Left lung (tissue), 14 donors: Measurements from ENCODE around the gene AMN. TPM values are rescaled to one million over a fixed set of nuclear protein-coding genes. Genes with fewer than 3 reads are reported as not detected.
"Not testable (repeated sequence)": the region's sequence is repeated elsewhere in the genome, so short reads cannot be mapped to it uniquely, and the experiment has no call there.

Source experiments
- ATAC-seq: fragments of 200-7000 bp; cut with Tn5 transposase; one replicate; pipeline ENCODE4 v1.9.1; 2020; ENCODE audit warnings: moderate library complexity
- DNase-seq, 4 donors: peaks; one replicate each; pipeline ENCODE4 v3.0.0-alpha.2; 2013 to 2020
- H3K27ac ChIP-seq, 2 donors: fragments of 200-600 bp; sonication (generic) in 1 of 2; one replicate each; pipeline versions ENCODE4 v1.5.0 to v1.8.0; 2020 to 2021
- H3K27me3 ChIP-seq, 2 donors: fragments of 200-600 bp; sonication (generic) in 1 of 2; one replicate each; pipeline versions ENCODE4 v1.5.0 to v1.8.0; 2020 to 2021
- H3K36me3 ChIP-seq, 2 donors: fragments of 200-600 bp; sonication (generic) in 1 of 2; one replicate each; pipeline versions ENCODE4 v1.5.0 to v1.8.0; 2020 to 2021
- H3K4me1 ChIP-seq, 2 donors: fragments of 200-600 bp; one replicate each; pipeline ENCODE4 v1.8.0; 2021
- H3K4me3 ChIP-seq, 2 donors: fragments of 200-600 bp; sonication (generic) in 1 of 2; one replicate each; pipeline versions ENCODE4 v1.5.0 to v1.8.0; 2020 to 2021; ENCODE audit warnings: mild to moderate bottlenecking in 1 of 2
- H3K9me3 ChIP-seq, 2 donors: fragments of 200-600 bp; sonication (generic) in 1 of 2; one replicate each; pipeline versions ENCODE4 v1.5.0 to v1.8.0; 2020 to 2021
- intact Hi-C, 2 donors: fragments of 100-400 bp; cut with DNase I; formaldehyde crosslinking; loops; one replicate each; pipeline versions ENCODE4 v1.11.2 to v1.14.2; 2022
- long read RNA-seq, 12 donors: library from polyadenylated mRNA in 2 of 12; unstranded in 2 of 12; transcript quantifications; one replicate each; pipeline ENCODE4 v2.0.0 and lab custom pipeline, GENCODE V29; 2019 to 2026
- polyA plus RNA-seq, 6 donors: library from polyadenylated mRNA; unstranded; fragments of 120-200 nt; gene quantifications; one replicate each; pipeline ENCODE4 v1.2.1, GENCODE V29; 2013; ENCODE audit not compliant: insufficient read length in 6 of 6
- total RNA-seq, 2 donors: library from RNA; stranded (reverse); fragmentation: NEBNext Ultra II Directional; extraction: Animal tissue kit (Norgen Biotek cat#: 25700); gene quantifications; one replicate each; pipeline ENCODE4 v1.2.1, GENCODE V29; 2021
- TF ChIP-seq, protein P1 (sequence below), 2 donors: fragments of 200-600 bp; sonication (generic) in 1 of 2; IDR thresholded peaks; one replicate each; pipeline versions ENCODE4 v1.5.0 to v1.8.0; 2021; ENCODE audit warnings: antibody characterized with exemption in 2 of 2
- donor health status: DM: no; HTN: yes; CAD: no.
- donor health status: DM: no; HTN: no; CAD: no.

The AMN gene
- total RNA-seq (10 to 100 TPM; 16.9 to 23.2 TPM), polyA plus RNA-seq (1 to 10 TPM in 2 of 6 donors, under 1 TPM in 4; 0.30 to 1.4 (median 0.91) TPM)
- long read RNA-seq, donor 1, partial matches to known transcripts: 0 of 1 reads
- long read RNA-seq, donor 1, other reads (novel, unspliced or antisense): 0 of 1 reads
- long read RNA-seq, donor 2, partial matches to known transcripts: 0 of 3 reads
- long read RNA-seq, donor 2, other reads (novel, unspliced or antisense): 0 of 3 reads
- long read RNA-seq, donor 3: 0 reads
- long read RNA-seq, donor 4, partial matches to known transcripts: 4 of 7 reads
- long read RNA-seq, donor 4, other reads (novel, unspliced or antisense): 3 of 7 reads
- long read RNA-seq, donor 5: 0 reads
- long read RNA-seq, donor 6: 0 reads
- long read RNA-seq, donor 7: 0 reads
- long read RNA-seq, donor 8: 0 reads
- long read RNA-seq, donor 9: 0 reads
- long read RNA-seq, donor 10, partial matches to known transcripts: 33 of 35 reads
- long read RNA-seq, donor 10, other reads (novel, unspliced or antisense): 2 of 35 reads
- long read RNA-seq, donor 11: 0 reads
- long read RNA-seq, donor 12: 0 reads

DNA sequence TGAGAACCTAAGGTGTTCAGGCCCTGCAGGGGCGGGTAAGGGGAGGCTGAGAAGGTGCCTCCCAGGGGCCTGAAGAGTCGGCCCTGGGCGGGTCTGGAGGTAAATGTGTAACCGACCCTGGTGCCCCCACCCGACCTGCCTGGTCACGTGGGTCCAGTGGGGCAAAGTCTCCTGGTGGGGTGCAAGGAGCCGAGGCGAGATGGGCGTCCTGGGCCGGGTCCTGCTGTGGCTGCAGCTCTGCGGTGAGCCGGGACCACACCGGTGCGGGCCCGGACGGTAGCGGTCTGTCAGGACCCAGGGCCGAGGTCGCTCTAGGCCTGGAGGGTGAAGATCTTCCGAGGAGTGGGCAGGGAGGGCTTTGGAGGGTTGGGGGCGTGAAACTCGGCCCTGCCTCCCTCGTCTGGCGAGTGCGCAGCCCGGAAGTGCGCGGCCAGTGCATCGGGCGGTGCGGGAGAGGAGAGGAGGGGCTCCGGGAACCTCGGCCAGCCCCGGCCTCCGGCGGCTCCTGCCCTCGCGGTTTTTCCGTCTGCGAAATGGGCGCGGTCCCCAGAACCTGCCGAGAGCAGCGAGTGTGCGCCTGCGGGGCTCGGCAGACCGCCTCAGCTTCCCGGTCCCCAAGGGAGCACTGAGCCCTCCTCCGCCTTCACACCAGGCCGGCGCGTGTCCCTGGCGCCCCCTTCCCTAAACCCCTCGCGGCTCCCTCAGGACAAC lies at the start of gene AMN:
TSS of gene AMN (plus strand) at position 174 of the 711 bp plus-strand sequence. CDS start at position 200, 26 bp downstream.
- Histone ChIP-seq H3K9me3 (no peaks in the 10 kb centered on the region), H3K4me1 (peaks cover 7 to 14% of the 10 kb centered on the region in 2 donors), H3K4me3 (peak within 1 kb of the TSS; percentile 1 to 26), H3K27me3 (peaks cover 24 to 68% of the 10 kb centered on the region in 2 donors), H3K27ac (no peak within 1 kb of the TSS), H3K36me3 (no peaks in the 10 kb centered on the region)
- TF ChIP-seq, protein P1, sequence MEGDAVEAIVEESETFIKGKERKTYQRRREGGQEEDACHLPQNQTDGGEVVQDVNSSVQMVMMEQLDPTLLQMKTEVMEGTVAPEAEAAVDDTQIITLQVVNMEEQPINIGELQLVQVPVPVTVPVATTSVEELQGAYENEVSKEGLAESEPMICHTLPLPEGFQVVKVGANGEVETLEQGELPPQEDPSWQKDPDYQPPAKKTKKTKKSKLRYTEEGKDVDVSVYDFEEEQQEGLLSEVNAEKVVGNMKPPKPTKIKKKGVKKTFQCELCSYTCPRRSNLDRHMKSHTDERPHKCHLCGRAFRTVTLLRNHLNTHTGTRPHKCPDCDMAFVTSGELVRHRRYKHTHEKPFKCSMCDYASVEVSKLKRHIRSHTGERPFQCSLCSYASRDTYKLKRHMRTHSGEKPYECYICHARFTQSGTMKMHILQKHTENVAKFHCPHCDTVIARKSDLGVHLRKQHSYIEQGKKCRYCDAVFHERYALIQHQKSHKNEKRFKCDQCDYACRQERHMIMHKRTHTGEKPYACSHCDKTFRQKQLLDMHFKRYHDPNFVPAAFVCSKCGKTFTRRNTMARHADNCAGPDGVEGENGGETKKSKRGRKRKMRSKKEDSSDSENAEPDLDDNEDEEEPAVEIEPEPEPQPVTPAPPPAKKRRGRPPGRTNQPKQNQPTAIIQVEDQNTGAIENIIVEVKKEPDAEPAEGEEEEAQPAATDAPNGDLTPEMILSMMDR (IDR thresholded peaks at IDR 0.05): no peak
- intact Hi-C loops: loop anchor here in 1 of 2 donors (10.0 kb wide), 1 partner anchor 148 kb away; the partner anchor contains the start of gene TRAF3
- ATAC-seq (peak; percentile 29), DNase-seq (peak in 1 of 4 donors; percentile 82)

GRCh38 chr14:102873131-102873530 lies 49.3 kb upstream of the AMN start:
- Histone ChIP-seq H3K4me1 (peaks cover 0 to 6% of the 10 kb centered on the region in 2 donors), H3K4me3 (no peak overlapping the region), H3K27me3 (no peaks in the 10 kb centered on the region), H3K27ac (no peak overlapping the region), H3K9me3 (no peaks in the 10 kb centered on the region), H3K36me3 (peaks cover 0 to 79% of the 10 kb centered on the region in 2 donors)
- intact Hi-C loops: no loop called here
- TF ChIP-seq, protein P1 (IDR thresholded peaks at IDR 0.05): no peak
- ATAC-seq: no peak
- DNase-seq: no peak

- intact Hi-C loops: no loop called here
- TF ChIP-seq, protein P1 (IDR thresholded peaks at IDR 0.05): no peak
- no peaks in the 10 kb centered on the region for H3K9me3 ChIP-seq
- peaks cover 0 to 6% of the 10 kb centered on the region in 2 donors for H3K4me1 ChIP-seq
- H3K27ac ChIP-seq: no peak overlapping the region
- DNase-seq (no peak), ATAC-seq (no peak)
- peaks cover 0 to 82% of the 10 kb centered on the region in 2 donors for H3K36me3 ChIP-seq
- no peak overlapping the region for H3K4me3 ChIP-seq
- H3K27me3 ChIP-seq: no peaks in the 10 kb centered on the region
These were observed 48.9 kb upstream of the AMN start for GRCh38 chr14:102873546-102874061.

- intact Hi-C loops: no loop called here
- Histone ChIP-seq H3K27ac (no peak overlapping the region), H3K4me3 (no peak overlapping the region), H3K27me3 (no peaks in the 10 kb centered on the region), H3K9me3 (no peaks in the 10 kb centered on the region), H3K4me1 (peaks cover 0 to 5% of the 10 kb centered on the region in 2 donors), H3K36me3 (peaks cover 0 to 86% of the 10 kb centered on the region in 2 donors)
- ATAC-seq (peak; percentile 67), DNase-seq (peak in 1 of 4 donors; percentile 25)
- TF ChIP-seq, protein P1 (IDR thresholded peaks at IDR 0.05): no peak
These were observed 46.8 kb upstream of the AMN start for GRCh38 chr14:102875652-102876051.

DNA sequence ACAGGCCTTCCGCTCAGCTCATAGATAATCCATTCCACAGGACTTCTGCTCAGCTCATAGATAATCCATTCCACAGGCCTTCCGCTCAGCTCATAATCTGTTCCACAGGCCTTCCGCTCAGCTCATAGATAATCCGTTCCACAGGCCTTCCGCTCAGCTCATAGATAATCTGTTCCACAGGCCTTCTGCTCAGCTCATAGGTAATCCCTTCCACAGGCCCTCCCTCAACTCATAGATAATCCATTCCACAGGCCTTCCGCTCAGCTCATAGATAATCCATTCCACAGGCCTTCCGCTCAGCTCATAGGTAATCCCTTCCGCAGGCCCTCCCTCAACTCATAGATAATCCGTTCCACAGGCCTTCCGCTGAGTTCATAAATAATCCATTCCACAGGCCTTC lies 45.0 kb upstream of the AMN start:
- H3K4me1 ChIP-seq, intact Hi-C loops, ATAC-seq, DNase-seq, H3K9me3 ChIP-seq, H3K4me3 ChIP-seq, H3K27ac ChIP-seq, H3K27me3 ChIP-seq: not testable (repeated sequence)
- peaks cover 0 to 79% of the 10 kb centered on the region in 2 donors for H3K36me3 ChIP-seq
